HG03571 (cell line): ENCODE data around the gene FASTK.

Experiments
- ATAC-seq: cut with Tn5 transposase; IDR thresholded peaks from one replicate; pipeline ENCODE4 v1.9.1; 2021; ENCODE audit not compliant: unreplicated experiment

Gene FASTK

DNA sequence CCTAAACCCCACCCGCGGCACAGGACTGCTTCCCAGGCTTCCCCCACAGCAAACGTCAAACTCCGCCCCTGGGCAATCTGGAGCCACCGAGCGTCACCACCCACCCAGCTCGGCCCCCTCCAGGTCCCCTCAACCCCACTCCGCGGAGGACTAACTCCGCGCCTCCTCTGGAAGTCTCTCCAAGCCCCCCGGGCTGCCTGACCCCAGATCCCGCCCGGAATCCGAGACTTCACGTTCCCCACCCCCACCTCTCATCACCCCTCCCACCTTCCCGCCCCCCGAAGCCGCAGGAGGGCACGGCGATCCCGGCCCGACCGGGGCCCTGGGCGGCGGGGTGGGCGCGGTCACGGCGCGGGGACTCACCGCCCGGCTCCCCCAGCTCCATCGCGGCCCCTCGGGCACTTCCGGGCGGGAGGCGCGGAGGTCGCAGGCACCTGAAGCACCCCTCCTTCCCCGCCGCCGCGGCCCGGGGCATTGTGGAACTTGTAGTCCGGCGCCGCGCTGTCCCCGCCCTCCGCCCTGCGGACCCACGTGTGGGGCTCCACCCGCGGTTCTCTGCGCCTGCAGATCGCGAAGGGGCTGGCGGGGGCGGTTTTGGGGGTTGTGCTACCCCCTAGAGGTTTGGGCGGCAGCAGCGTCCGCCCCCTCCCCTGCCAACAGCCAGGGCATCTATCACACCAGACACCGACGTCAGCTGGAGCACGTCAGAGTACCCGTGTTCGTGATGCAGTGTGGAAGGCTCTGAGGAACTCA, 2.6 kb upstream of the FASTK start, which contains the start of gene TMUB1:
Gene TMUB1, minus strand, starts transcription at position 423 of the 753 bp plus-strand sequence. CDS start 930 bp downstream, outside the sequence.
- peak; percentile 47 for ATAC-seq

DNA sequence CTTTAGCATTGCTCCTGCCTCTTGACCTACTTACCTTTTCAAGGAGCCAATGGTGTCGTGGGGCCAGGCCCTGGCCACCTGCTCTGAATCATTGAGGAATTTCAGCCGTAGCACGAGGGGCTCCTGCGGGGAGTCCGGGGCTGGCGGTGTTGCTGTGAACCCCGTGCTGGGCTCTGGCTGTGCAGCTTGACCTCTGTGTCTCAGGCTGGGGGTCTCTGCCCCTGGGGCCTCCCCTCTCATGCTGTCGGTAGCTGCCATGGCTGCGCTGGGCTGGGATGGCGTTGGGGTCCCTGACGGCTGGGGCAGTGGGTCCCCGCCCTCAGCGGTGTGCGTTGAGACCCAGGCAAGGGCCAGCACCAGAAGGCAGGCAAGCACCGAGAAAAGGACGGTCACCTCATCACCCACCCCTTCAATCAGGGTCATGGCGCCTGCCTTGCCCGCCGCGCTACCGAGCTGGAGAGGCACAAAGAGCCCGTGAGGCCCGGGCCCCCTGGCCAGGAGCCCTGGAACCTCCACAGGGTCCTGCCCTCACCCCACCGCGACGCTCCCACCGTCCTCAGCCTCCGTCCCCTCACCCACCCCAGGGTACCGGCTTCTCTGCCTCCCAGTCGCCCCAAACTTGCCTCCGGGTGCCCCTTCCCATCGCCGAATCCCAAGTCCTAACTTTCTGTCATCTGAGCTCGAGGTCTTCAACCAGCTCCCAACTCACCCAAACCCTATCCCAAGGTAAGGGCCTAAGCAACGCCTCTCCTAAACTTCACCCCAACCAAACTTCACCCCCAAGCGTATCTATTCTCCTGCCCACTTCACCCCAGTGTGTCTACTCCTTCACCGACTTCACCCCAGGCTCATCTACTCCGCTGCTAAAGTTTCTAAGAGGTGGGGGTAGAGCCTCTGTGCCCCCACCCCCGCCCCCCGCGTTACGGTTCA, 1.8 kb upstream of the FASTK start:
- no peak for ATAC-seq

DNA sequence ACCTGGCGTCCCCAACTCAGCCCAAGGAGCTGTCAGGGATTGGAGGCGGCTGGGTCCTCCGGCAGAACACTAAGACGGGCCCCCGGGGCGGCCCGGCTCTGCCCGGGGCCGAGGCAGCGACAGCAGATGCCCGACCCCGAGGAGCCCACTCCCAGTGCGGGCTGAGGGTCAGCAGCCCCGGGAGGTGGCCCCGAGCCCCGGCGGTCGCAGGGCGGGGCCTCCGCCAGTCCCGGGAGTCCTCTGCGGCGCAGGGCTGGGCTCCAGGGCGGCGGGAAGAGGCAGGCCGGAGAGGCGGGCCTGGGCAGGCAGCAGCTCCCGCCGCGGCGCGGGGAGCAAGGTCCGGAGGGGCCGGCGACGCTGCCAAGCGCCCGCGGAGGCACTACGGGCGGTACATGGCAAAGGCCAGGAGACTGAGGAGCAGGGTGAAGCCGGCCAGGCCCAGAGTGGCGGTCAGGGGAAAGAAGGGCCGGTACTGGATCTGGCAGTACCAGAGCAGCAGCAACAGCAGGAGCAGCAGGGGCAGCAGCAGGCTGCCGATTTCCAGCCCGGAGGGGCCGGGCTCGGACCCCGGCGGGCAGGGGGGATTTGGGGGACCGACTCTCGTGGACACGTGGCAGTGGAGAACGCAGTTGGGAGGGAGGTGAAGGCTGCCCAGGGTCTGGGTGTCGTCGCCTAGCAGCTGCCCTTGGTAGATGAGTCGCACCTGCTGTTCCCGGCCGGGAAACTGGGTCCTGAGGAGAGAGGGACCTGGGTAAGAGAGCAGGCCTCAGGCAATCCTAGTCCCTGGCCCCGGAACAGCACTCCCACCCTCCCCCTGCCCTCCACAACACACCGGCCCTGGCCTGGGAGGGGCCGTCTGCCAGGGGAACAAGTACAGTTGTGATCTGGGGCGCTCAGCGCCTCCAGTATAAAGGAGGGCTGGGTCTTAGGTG, 827 bp upstream of the FASTK start:
- no peak for ATAC-seq

DNA sequence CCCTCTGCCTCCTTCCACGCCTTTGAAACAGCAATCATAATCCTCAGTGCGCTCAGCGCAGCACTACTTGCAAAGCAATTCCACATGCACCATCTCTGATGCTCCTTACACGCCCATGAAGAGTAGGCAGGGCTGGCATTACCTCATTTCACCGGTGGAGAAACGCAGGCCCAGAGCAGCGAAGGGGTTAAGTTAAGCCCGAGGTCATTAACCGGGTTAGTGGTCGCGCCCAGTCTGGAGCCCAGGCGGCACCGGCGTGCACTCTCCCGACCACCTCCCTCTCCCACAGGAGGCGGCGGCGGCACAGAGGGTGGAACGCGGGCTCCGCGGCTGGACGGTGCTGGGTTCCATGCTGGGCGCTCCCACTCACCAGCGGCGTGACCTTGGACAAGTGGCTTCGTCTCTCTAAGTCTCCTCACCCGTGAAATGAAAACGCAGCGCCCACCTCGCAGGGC, 515 bp downstream of the FASTK start:
- no peak for ATAC-seq

GRCh38 chr7:151079199-151079910, 1.3 kb downstream of the FASTK start:
- ATAC-seq: no peak

- no peak for ATAC-seq
Measured at GRCh38 chr7:151078233-151079040, 2.2 kb downstream of the FASTK start.

DNA sequence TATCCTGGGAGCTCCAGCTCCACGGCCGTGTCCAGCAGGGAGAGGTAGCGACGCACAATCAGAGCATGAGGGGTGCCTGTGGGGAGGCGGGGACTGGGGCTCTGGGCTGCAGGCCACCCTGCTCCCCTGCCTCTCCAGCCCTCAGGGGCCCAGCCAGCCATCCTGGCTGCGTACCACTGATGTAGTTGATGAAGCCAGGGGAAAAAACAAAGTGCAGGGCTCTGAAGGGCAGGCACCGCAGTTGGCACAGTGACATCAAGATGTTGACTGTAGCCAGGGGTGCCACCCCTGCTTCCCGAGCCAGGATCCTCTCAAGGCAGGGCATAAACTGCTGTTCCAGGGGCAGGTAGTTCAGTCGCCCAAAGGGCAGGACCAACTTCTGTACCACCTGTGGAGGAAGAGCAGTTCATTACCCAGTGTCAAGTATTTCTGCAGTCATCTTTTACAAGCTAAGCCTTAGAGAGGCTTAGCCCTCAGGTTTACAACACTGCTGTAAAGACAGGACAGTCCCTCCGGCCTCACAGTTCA, 2.8 kb downstream of the FASTK start:
- ATAC-seq: no peak

- ATAC-seq: no peak
Measured at GRCh38 chr7:151076863-151077704, 3.5 kb downstream of the FASTK start.

DNA sequence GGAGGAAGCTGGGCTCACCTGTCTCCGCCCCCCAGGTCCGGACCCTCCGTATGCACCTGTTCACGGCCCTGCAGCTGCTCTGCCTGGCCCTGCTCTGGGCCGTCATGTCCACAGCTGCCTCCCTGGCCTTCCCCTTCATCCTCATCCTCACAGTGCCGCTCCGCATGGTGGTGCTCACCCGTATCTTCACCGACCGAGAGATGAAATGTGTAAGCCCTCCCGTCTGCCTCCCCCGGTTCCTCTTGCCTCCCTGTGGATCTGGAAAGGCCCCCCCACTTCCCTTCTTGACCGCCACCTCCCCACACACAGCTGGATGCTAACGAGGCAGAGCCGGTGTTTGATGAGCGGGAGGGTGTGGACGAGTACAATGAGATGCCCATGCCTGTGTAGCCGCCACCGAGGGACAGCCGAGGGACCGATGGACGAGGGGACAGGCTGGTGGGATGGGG, 4.6 kb downstream of the FASTK start:
- no peak for ATAC-seq

GRCh38 chr7:151075662-151075971, 5.0 kb downstream of the FASTK start:
- no peak for ATAC-seq

DNA sequence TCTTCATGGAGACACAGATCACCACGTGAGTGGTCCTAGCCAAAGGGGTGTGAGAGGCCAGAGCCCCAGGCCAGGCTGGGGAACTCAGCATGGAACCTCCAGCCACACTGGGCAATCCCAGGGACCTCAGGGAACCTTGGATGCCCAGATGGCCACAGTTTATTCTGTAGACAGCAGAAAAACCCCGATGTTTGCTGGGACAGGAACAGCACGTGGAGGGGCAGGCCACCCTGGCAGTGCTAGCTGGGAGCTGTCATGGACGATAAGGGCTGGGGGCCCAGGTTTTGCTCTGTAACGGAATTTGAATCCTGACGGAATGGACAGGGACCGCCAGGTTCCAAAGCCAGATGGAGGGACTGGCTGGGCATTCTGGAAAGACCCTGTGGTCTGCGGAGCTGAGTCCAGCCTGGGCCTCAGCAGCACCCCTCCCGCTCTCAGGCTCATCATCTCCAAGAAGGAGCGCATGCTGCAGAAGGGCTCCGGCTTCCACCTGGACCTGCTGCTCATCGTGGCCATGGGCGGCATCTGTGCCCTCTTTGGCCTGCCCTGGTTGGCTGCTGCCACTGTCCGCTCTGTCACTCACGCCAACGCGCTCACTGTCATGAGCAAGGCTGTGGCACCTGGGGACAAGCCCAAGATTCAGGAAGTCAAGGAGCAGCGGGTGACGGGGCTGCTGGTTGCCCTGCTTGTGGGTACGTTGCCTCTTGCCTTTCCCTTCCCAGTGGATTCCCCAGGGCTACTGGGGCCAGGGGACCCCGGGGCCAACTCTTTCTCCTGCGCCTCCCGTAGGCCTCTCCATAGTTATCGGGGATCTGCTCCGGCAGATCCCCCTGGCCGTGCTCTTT, 5.6 kb downstream of the FASTK start:
- ATAC-seq: no peak

GRCh38 chr7:151073990-151074389, 6.6 kb downstream of the FASTK start:
- ATAC-seq: no peak

DNA sequence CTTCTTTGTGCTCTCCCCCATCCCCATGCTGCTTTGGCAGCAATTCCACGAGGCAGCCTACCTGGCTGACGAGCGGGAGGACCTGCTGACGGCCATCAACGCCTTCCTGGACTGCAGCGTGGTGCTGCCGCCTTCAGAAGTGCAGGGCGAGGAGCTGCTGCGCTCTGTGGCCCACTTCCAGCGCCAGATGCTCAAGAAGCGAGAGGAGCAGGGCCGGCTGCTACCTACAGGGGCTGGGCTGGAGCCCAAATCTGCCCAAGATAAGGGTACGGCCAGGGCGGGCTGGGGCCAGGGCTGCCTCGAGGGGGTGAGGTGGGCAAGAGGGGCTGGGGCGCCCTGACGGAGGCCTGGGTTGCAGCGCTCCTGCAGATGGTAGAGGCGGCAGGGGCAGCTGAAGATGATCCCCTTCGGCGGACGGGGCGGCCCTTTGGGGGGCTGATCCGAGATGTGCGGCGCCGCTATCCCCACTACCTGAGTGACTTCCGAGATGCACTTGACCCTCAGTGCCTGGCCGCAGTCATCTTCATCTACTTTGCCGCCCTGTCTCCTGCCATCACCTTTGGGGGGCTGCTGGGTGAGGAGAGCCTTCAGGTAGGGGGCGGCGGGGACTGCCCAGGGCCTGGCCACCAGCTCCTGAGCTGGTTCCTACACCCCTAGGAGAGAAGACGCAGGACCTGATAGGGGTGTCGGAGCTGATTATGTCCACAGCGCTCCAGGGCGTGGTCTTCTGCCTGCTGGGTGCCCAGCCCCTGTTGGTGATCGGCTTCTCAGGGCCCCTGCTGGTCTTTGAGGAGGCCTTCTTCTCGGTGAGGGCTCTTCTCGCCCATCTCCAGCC, 9.4 kb downstream of the FASTK start:
- ATAC-seq: no peak

DNA sequence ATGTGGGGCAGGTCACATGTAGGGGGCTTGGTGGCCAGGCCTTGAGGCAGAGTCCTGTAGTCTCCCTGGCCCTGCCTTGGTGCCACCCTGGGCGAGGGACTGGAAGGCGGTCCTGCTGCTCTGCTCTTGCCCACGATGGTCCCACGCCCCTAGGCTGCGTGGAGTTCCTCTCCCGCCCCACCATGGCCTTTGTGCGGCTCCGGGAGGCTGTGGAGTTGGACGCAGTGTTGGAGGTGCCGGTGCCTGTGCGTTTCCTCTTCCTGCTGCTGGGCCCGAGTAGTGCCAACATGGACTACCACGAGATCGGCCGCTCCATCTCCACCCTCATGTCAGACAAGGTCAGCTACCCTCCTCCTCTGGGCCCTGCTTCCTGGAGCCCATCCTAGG, 10.0 kb downstream of the FASTK start:
- ATAC-seq: no peak

- ATAC-seq: no peak
Measured at GRCh38 chr7:151069841-151070573, 10.6 kb downstream of the FASTK start.
